Measurements from ENCODE around the gene MED12L.

DNA sequence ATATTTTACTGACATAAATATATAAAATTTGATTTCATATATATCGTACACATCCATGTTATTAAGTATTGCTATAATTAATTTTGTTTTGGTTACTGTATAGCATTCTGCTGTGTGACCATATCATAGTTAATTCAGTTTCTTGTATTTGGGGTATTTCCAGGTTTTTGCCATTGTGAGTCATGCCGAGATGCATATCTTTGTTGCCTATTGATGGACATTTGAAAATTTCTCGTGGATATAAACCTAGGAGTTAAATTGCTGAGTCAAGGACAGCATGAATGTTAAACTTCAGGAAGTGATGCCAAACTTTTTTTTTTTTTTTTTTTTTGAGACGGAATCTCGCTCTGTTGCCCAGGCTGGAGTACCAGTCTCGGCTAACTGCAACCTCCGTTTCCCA lies 151.3 kb downstream of the MED12L start:
- no peak for TF ChIP-seq EZH2 (IDR thresholded peaks at IDR 0.05; ENCODE audit: low read depth)
- TF ChIP-seq, protein P1, sequence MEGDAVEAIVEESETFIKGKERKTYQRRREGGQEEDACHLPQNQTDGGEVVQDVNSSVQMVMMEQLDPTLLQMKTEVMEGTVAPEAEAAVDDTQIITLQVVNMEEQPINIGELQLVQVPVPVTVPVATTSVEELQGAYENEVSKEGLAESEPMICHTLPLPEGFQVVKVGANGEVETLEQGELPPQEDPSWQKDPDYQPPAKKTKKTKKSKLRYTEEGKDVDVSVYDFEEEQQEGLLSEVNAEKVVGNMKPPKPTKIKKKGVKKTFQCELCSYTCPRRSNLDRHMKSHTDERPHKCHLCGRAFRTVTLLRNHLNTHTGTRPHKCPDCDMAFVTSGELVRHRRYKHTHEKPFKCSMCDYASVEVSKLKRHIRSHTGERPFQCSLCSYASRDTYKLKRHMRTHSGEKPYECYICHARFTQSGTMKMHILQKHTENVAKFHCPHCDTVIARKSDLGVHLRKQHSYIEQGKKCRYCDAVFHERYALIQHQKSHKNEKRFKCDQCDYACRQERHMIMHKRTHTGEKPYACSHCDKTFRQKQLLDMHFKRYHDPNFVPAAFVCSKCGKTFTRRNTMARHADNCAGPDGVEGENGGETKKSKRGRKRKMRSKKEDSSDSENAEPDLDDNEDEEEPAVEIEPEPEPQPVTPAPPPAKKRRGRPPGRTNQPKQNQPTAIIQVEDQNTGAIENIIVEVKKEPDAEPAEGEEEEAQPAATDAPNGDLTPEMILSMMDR (conservative IDR thresholded peaks at IDR 0.05) = no peak
